Kasumi-1 (cell line): Measurements from ENCODE around the gene MFAP1.
"Not testable (repeated sequence)": the region's sequence is repeated elsewhere in the genome, so short reads cannot be mapped to it uniquely, and the experiment has no call there.

Experiments
- DNase-seq, 2 experiments: peaks; one replicate each; lab custom pipeline; 2025; lab: John Stamatoyannopoulos, UW

Gene MFAP1

GRCh38 chr15:43815064-43815463, 9.4 kb downstream of the MFAP1 start:
- DNase-seq, result not testable (repeated sequence)

- no peak for DNase-seq
Measured at GRCh38 chr15:43808960-43809678, 15.4 kb downstream of the MFAP1 start.

- DNase-seq, result no peak
Measured at GRCh38 chr15:43808435-43808950, 16.0 kb downstream of the MFAP1 start.

GRCh38 chr15:43802676-43803075, 21.8 kb downstream of the MFAP1 start:
- DNase-seq, result not testable (repeated sequence)

GRCh38 chr15:43800286-43801141, 24.0 kb downstream of the MFAP1 start, which contains the start of gene HYPK:
TSS of gene HYPK (plus strand) at chr15:43800599. CDS start at chr15:43800623, 24 bp downstream.
- DNase-seq, result peak; percentile 69 to 78

GRCh38 chr15:43799945-43800285, 24.6 kb downstream of the MFAP1 start, which contains the start of gene SERINC4:
TSS of gene SERINC4 (minus strand) at chr15:43800220. CDS start at chr15:43799986, 234 bp downstream.
- no peak for DNase-seq

GRCh38 chr15:43799209-43799944, 25.1 kb downstream of the MFAP1 start:
- DNase-seq, result no peak

- DNase-seq, result no peak
Measured at GRCh38 chr15:43796566-43796965, 27.9 kb downstream of the MFAP1 start.

- DNase-seq, result no peak
Measured at GRCh38 chr15:43795997-43796396, 28.5 kb downstream of the MFAP1 start.

- no peak for DNase-seq
Measured at GRCh38 chr15:43795197-43795596, 29.3 kb downstream of the MFAP1 start.

GRCh38 chr15:43794269-43795037, 30.0 kb downstream of the MFAP1 start:
- no peak for DNase-seq

GRCh38 chr15:43793647-43794046, 30.8 kb downstream of the MFAP1 start:
- no peak for DNase-seq

- DNase-seq, result no peak
Measured at GRCh38 chr15:43792761-43793476, 31.6 kb downstream of the MFAP1 start.

- DNase-seq, result peak; percentile 83 to 91
Measured at GRCh38 chr15:43791993-43792760, 32.3 kb downstream of the MFAP1 start, which contains the start of gene SERF2. TSS of gene SERF2 (plus strand) at chr15:43792320. CDS start at chr15:43792377, 57 bp downstream.

- no peak for DNase-seq
Measured at GRCh38 chr15:43789409-43789808, 35.1 kb downstream of the MFAP1 start.

GRCh38 chr15:43779016-43779415, 45.5 kb downstream of the MFAP1 start:
- no peak for DNase-seq

- DNase-seq, result peak; percentile 64 to 66
Measured at GRCh38 chr15:43777267-43777914, 47.1 kb downstream of the MFAP1 start.

- DNase-seq, result peak; percentile 46 to 56
Measured at GRCh38 chr15:43776718-43777266, 47.7 kb downstream of the MFAP1 start, which contains the start of gene ELL3. TSS of gene ELL3 (minus strand) at chr15:43776966. CDS start at chr15:43776901, 65 bp downstream.
